ENCODE results near the gene SUGT1.
"Not testable (repeated sequence)": the region's sequence is repeated elsewhere in the genome, so short reads cannot be mapped to it uniquely, and the experiment has no call there.

DNA sequence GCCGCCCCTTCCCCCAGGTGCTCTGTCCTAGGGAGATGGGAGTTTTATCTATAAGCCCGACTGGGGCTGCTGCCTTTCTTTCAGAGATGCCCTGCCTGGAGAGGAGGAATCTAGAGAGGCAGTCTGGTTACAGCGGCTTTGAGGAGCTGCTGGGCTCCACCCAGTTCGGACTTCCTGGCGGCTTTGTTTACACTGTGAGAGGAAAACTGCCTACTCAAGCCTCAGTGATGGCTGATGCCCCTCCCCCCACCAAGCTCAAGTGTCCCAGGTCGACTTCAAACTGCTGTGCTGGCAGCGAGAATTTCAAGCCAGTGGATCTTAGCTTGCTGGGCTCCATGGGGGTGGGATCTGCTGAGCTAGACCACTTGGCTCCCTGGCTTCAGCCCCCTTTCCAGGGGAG, 68.3 kb downstream of the SUGT1 start:
- TF ChIP-seq, protein P1, sequence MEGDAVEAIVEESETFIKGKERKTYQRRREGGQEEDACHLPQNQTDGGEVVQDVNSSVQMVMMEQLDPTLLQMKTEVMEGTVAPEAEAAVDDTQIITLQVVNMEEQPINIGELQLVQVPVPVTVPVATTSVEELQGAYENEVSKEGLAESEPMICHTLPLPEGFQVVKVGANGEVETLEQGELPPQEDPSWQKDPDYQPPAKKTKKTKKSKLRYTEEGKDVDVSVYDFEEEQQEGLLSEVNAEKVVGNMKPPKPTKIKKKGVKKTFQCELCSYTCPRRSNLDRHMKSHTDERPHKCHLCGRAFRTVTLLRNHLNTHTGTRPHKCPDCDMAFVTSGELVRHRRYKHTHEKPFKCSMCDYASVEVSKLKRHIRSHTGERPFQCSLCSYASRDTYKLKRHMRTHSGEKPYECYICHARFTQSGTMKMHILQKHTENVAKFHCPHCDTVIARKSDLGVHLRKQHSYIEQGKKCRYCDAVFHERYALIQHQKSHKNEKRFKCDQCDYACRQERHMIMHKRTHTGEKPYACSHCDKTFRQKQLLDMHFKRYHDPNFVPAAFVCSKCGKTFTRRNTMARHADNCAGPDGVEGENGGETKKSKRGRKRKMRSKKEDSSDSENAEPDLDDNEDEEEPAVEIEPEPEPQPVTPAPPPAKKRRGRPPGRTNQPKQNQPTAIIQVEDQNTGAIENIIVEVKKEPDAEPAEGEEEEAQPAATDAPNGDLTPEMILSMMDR (IDR thresholded peaks at IDR 0.05): not testable (repeated sequence)
- TF ChIP-seq POLR2A (IDR thresholded peaks at IDR 0.05): not testable (repeated sequence)
